Smooth muscle cell (in vitro differentiated cells): Measurements from ENCODE around the gene MSI2. TPM values are rescaled to one million over a fixed set of nuclear protein-coding genes. Genes with fewer than 3 reads are reported as not detected.

ENCODE experiments used
- DNase-seq: peaks from one replicate; lab custom pipeline; 2025; ENCODE audit not compliant: unreplicated experiment; lab: John Stamatoyannopoulos, UW
- H2AFZ ChIP-seq: fragments of 200-600 bp; sonication (generic); 2 replicates; pipeline ENCODE4 v1.6.0; 2016; ENCODE audit warnings: antibody characterized with exemption, low read depth, mild to moderate bottlenecking
- H3F3A ChIP-seq: fragments of 200-600 bp; sonication (generic); 2 replicates; pipeline ENCODE4 v1.6.0; 2017; ENCODE audit warnings: antibody characterized with exemption, low read depth
- H3K27ac ChIP-seq: fragments of 200-600 bp; sonication (generic); 2 replicates; pipeline ENCODE4 v1.5.1; 2016; ENCODE audit warnings: low read depth, mild to moderate bottlenecking
- H3K27me3 ChIP-seq: fragments of 200-600 bp; sonication (generic); 2 replicates; pipeline ENCODE4 v1.6.1; 2016; ENCODE audit warnings: low read depth, mild to moderate bottlenecking
- H3K36me3 ChIP-seq: fragments of 200-600 bp; sonication (generic); 2 replicates; pipeline ENCODE4 v1.5.1; 2016; ENCODE audit warnings: low read depth
- H3K4me1 ChIP-seq: fragments of 200-600 bp; sonication (generic); 2 replicates; pipeline ENCODE4 v1.5.1; 2016; ENCODE audit warnings: low read depth
- H3K4me2 ChIP-seq: fragments of 200-600 bp; sonication (generic); 2 replicates; pipeline ENCODE4 v1.6.0; 2016; ENCODE audit warnings: mild to moderate bottlenecking
- H3K4me3 ChIP-seq: fragments of 200-600 bp; sonication (generic); 2 replicates; pipeline ENCODE4 v1.5.1; 2016; ENCODE audit warnings: mild to moderate bottlenecking
- H3K79me2 ChIP-seq: fragments of 200-600 bp; sonication (generic); 2 replicates; pipeline ENCODE4 v1.6.0; 2016; ENCODE audit warnings: low read depth, mild to moderate bottlenecking
- H3K9ac ChIP-seq: fragments of 200-600 bp; sonication (generic); 2 replicates; pipeline ENCODE4 v1.6.0; 2016; ENCODE audit warnings: low read depth
- H3K9me3 ChIP-seq: fragments of 200-600 bp; sonication (generic); replicated peaks from 2 replicates; pipeline ENCODE4 v1.5.1; 2016; ENCODE audit warnings: low read depth
- H4K20me1 ChIP-seq: fragments of 200-600 bp; sonication (generic); 2 replicates; pipeline ENCODE4 v1.6.0; 2016; ENCODE audit warnings: low read depth
- whole genome bisulfite sequencing: methylation state at CpG from one replicate; pipeline ENCODE4 v1.1.7; 2016; ENCODE audit warnings: low lambda C conversion rate; 5-methylcytosine and 5-hydroxymethylcytosine counted together
- polyA plus RNA-seq: library from polyadenylated mRNA; unstranded; fragments of >200 nt; fragmentation: Nextera tagmentation; extraction: Ambion mirVana; gene quantifications from 2 replicates; pipeline ENCODE4 v1.2.1, GENCODE V29; 2016
- total RNA-seq: library from RNA; depleted of rRNA; stranded (reverse); fragments of >200 nt; gene quantifications from 2 replicates; pipeline ENCODE4 v1.2.3, GENCODE V29; 2014
- TF ChIP-seq, protein P1 (sequence below): fragments of 200-600 bp; sonication (generic); IDR thresholded peaks from 2 replicates; pipeline ENCODE4 v1.5.1; 2017; ENCODE audit warnings: borderline replicate concordance, mild to moderate bottlenecking, antibody characterized with exemption; ENCODE audit not compliant: insufficient read depth, poor library complexity, severe bottlenecking

The MSI2 gene
- total and polyA plus RNA-seq, 2 experiments from 2014 or later: 5.7 to 36.5 TPM

GRCh38 chr17:57478478-57479250 lies 222.3 kb downstream of the MSI2 start:
- peaks cover 10% of the 10 kb centered on the region for H3F3A ChIP-seq
- 48% methylated on average over 8 of the region's 8 CpGs for WGBS
- H3K27me3 ChIP-seq: no peaks in the 10 kb centered on the region
- H3K9me3 ChIP-seq: no peaks in the 10 kb centered on the region
- no peak overlapping the region for H2AFZ ChIP-seq
- no peaks in the 10 kb centered on the region for H3K36me3 ChIP-seq
- H3K79me2 ChIP-seq: no peaks in the 10 kb centered on the region
- peaks cover 57% of the 10 kb centered on the region for H3K4me1 ChIP-seq
- no peak overlapping the region for H3K9ac ChIP-seq
- H3K4me3 ChIP-seq: no peak overlapping the region
- TF ChIP-seq, protein P1, sequence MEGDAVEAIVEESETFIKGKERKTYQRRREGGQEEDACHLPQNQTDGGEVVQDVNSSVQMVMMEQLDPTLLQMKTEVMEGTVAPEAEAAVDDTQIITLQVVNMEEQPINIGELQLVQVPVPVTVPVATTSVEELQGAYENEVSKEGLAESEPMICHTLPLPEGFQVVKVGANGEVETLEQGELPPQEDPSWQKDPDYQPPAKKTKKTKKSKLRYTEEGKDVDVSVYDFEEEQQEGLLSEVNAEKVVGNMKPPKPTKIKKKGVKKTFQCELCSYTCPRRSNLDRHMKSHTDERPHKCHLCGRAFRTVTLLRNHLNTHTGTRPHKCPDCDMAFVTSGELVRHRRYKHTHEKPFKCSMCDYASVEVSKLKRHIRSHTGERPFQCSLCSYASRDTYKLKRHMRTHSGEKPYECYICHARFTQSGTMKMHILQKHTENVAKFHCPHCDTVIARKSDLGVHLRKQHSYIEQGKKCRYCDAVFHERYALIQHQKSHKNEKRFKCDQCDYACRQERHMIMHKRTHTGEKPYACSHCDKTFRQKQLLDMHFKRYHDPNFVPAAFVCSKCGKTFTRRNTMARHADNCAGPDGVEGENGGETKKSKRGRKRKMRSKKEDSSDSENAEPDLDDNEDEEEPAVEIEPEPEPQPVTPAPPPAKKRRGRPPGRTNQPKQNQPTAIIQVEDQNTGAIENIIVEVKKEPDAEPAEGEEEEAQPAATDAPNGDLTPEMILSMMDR: no peak
- peak overlapping the region; percentile 44 for H3K27ac ChIP-seq
- no peak for DNase-seq
- H4K20me1 ChIP-seq: no peaks in the 10 kb centered on the region
- no peak overlapping the region for H3K4me2 ChIP-seq

GRCh38 chr17:57480438-57481196 lies 224.3 kb downstream of the MSI2 start:
- H3K4me1 ChIP-seq: peaks cover 56% of the 10 kb centered on the region
- peak overlapping the region; percentile 83 for H3K9ac ChIP-seq
- H3K36me3 ChIP-seq: no peaks in the 10 kb centered on the region
- TF ChIP-seq, protein P1: no peak
- no peaks in the 10 kb centered on the region for H3K9me3 ChIP-seq
- no peaks in the 10 kb centered on the region for H3K79me2 ChIP-seq
- no peaks in the 10 kb centered on the region for H4K20me1 ChIP-seq
- H3K4me2 ChIP-seq: peak overlapping the region; percentile 42
- H3K27ac ChIP-seq: peak overlapping the region; percentile 89
- H3K27me3 ChIP-seq: no peaks in the 10 kb centered on the region
- no peak for DNase-seq
- no peak overlapping the region for H2AFZ ChIP-seq
- 37% methylated on average over 4 of the region's 4 CpGs for WGBS
- peaks cover 9% of the 10 kb centered on the region for H3F3A ChIP-seq
- no peak overlapping the region for H3K4me3 ChIP-seq

DNA sequence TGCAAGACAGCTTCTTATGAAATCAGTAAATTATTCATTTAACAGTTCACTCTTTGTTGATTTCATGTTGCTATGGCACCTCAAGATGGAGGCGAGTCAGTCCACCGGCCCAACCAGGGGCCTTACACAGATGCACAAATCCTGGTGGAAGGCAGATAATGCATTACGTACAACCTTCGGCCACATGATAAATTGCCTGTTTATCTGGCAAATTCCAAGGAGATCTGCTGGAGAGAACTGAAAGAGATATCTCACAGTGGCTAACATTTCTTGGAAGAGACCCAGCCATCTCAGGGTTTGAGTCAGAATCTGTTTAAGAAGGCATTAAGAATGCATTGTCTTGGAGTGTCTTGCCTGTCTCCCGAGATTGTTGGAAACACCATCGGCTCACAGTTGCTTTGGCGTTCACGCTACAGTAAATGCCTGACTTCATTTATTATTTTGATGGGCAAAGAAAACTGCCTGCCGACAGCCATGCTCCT lies 225.6 kb downstream of the MSI2 start:
- Histone ChIP-seq H3K4me3 (no peak overlapping the region), H3K4me1 (peaks cover 63% of the 10 kb centered on the region), H3K79me2 (no peaks in the 10 kb centered on the region), H4K20me1 (no peaks in the 10 kb centered on the region), H3K9me3 (no peaks in the 10 kb centered on the region), H3K27me3 (no peaks in the 10 kb centered on the region), H3K9ac (peak overlapping the region; percentile 83), H3K36me3 (no peaks in the 10 kb centered on the region), H3K27ac (peak overlapping the region; percentile 89), H3F3A (peaks cover 6% of the 10 kb centered on the region), H2AFZ (no peak overlapping the region), H3K4me2 (peak overlapping the region; percentile 62)
- no peak for DNase-seq
- TF ChIP-seq, protein P1: no peak
- WGBS: 25% methylated on average over 9 of the region's 9 CpGs
